SIG-M5 treated with dmso at 0.1 percent for 504 hours (cell line): Measurements from ENCODE around the gene CADM4.
"Not testable (repeated sequence)": the region's sequence is repeated elsewhere in the genome, so short reads cannot be mapped to it uniquely, and the experiment has no call there.

ENCODE experiments used
- DNase-seq: peaks from one replicate; lab custom pipeline; 2025; ENCODE audit not compliant: unreplicated experiment; lab: John Stamatoyannopoulos, UW

The CADM4 gene

DNA sequence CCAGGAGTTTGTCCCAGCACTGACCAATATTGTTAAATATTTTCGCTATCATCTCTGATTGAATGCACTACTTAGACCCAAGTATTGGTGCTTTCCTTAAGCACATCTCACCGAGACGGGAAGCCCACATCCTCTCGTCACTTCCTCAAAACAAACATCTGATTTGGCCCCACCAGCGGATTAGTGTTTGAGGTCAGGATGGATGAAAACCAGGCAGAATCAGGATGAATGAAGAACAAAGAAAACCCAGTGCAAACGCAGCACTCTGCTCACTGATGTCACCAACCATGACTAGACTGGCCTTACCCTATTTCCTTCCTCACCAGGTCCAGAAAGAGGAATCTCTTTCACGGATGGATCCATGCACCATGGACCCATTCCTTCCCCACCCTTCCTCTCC is 24.4 kb upstream of the CADM4 start:
- peak; percentile 40 for DNase-seq

DNA sequence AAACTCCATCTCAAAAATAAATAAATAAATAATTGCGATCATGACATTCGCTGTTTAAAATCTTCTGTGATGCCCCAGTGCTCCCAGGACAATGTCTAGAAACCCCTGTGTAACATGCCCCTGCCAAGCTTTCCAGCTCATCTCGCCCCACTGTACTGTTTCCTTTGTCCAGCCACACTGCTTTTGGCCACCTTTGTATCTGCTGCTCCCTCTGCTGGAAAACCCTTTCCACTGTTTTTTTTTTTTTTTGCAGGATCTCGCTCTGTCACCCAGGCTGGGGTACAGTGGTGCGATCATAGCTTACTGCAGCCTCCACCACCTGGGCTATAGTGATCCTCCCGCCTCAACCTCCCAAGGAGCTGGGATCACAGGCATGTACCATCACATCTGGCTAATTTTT is 22.8 kb upstream of the CADM4 start:
- no peak for DNase-seq

DNA sequence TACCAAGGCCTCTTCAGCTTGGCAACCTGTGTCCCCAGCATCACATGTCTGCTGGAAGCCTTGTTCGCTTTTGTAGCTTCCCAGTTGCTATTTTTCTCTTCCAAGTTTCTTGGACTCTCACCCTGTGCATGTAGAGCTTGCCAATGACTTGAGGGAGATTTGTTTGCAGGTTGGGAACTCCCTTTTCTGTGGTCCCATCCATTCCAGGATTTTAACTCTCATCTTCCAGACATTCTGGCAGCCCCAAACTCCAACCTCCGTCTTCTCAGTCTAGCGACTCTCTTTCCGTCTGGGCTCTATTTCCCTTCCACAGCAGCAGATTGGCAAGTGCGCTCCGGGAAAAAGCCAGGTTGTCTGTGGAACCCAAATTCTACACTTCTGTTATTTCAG is 21.3 kb upstream of the CADM4 start:
- no peak for DNase-seq

- DNase-seq: no peak
Observed at GRCh38 chr19:43660301-43660970, 20.8 kb upstream of the CADM4 start.

- DNase-seq: no peak
Observed at GRCh38 chr19:43658494-43658893, 18.8 kb upstream of the CADM4 start.

- no peak for DNase-seq
Observed at GRCh38 chr19:43658001-43658400, 18.4 kb upstream of the CADM4 start.

GRCh38 chr19:43656436-43656835 is 16.8 kb upstream of the CADM4 start:
- no peak for DNase-seq

GRCh38 chr19:43652546-43652874 is 12.9 kb upstream of the CADM4 start:
- no peak for DNase-seq

DNA sequence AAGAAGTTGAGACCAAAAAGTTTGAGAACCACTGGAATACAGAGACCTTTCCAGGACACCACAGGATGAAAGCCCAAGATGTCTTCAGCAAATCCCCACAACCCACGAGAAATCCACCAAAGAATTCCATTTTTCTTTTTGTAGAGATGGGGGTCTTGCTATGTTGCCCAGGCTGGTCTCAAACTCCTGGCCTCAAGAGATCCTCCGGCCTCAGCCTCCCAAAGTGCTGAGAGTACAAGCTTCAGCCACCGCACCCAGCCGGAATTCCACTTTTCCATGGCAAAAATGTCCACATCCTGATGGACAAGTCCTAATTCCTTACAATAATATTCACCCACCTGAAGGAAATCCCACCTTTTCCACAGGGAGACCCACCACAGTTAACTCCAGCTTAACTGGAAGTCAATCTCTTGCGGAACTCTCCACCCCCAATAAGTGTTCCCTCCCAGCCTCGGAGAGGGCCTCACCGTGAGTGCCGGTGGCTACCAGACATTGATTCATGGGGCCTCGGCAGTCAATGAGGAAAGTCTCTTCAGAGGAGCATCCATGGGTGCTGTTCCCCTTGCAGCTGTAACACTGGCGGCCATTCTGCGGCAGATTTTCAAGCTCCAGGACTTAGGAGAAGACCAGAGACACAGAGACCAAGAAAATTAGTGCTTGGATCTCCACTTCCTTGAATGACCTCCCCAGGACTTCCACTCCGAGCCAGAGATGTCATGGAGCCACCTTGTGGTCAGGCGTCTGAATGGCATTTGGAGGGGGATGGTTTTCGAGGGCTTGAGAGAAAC is 12.3 kb upstream of the CADM4 start:
- peak; percentile 66 for DNase-seq

GRCh38 chr19:43650276-43650675 is 10.6 kb upstream of the CADM4 start:
- DNase-seq: not testable (repeated sequence)

DNA sequence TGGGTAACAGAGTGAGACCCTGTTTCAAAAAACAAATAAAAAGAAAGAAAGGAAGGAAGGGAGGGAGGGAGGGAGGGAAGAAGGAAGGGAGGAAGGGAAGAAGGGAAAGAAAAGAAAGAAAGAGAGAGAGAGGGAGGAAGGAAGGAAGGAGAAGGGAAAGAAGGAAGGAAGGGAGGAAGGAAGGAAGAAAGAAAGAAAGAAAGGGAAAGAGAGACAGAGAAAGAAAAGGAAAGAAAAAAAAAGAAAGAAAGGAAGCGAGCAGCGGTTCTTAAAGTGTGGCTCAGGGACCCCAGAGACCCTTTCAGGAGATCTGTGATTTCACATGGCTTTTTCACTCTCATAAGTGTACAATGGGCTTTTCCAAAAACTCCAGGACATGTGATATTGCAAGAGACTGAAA is 9.9 kb upstream of the CADM4 start:
- DNase-seq: no peak

- no peak for DNase-seq
Observed at GRCh38 chr19:43648633-43649032, 9.0 kb upstream of the CADM4 start.

GRCh38 chr19:43644181-43644580 is 4.5 kb upstream of the CADM4 start:
- DNase-seq: no peak

DNA sequence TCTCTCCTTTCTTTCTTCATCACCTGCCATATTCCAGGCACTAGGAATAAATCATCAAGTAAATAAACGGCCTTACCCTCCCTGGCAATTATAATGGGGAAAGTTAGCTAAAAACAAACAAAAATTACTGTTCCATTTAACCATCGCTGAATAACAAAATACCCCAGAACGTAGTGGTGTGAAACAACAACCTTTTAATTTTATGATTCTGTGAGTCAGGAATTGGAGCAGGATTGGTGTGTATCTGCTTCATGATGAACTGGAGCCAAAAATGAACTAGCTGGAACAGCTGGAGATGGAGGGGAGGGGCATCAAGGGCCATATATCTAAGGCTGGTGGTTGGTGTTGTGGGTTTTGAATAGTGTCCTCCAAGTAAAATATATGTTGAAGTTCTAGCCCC is 3.7 kb upstream of the CADM4 start:
- no peak for DNase-seq

DNA sequence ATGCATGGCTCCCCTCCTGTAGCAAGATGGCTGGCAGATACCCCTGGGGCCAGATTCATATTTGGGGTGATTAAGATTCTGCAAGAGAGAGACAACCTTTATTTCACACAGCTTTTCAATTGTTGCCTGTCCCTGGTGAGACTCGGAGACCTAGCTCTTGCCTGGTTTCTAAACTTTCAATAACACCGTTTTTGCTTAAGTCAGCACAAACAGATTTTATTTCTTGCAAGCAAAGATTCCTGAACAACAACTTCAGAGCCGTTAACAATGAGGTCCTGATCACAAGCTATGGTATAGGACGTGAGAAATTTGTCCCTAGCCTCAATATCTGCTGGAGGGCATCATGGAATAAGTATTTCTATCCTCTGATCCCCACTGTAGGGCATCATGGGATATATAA is 2.9 kb upstream of the CADM4 start:
- no peak for DNase-seq

- no peak for DNase-seq
Observed at GRCh38 chr19:43641333-43641732, 1.7 kb upstream of the CADM4 start.

- DNase-seq: no peak
Observed at GRCh38 chr19:43640424-43640757, 741 bp upstream of the CADM4 start.

DNA sequence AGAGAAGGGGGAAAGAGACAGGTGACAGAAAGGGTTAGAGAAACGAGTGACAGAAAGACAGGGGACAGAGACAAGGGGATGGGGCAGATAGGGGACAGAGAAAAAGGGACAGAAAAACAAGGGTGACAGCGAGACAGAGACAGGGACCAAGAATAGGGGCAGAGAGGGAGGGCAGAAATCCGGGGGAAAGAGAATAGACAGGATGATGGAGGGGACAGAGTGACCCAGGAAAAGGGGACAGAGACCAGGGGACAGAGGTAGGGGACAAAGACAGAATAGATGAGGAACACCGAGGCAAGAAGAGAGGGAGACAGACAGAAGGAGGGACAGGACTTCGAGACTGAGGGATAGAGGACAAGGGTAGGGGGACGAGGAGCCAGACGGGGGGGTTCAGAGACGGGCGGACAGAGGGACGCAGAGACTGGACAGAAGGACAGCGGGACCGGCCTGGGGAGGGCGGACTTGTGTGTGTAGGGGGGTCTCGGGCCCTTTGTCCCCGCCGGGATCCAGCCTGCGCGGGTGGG is 593 bp downstream of the CADM4 start:
- no peak for DNase-seq

DNA sequence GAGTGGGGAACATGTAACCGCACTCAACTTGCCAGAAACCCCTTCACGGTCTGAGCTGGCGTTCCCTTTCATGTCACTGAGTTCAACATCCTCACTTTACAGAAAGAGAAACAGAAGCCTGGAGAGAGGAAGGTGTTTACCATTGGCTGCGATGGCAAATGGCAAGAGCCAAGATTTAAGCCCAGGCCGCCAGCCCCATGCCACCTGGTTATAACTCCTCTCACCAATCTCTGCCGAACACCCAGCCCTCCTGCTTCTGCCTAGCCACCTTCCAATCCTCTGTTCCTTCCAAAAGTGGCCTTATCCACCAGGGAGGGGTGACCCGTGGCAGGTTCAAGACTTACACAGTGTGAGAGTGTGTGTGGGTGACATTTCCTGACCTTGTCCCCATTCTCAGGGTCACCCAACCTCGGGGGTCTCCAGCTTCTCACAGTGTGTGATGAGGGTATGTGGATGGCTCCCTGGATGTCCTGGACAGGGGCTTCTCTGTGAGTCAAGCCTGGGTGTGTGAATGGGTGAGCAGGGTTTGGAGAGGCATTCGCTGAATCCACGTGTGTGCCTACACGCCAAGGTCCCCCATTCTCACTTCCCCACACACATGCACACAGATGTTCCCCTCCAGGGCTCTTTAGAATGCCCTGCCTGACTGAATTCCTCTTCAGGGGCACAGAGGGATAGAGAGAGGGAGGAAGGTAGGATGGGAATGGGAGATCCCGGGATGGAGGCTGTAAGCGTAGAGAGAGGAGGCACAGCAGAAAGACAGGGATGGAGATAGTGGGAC is 1.2 kb downstream of the CADM4 start:
- no peak for DNase-seq

GRCh38 chr19:43636121-43636683 is 3.4 kb downstream of the CADM4 start:
- DNase-seq: no peak

GRCh38 chr19:43635561-43635940 is 4.1 kb downstream of the CADM4 start:
- not testable (repeated sequence) for DNase-seq
